Activated CD4-positive, alpha-beta T cell treated with anti-CD3 and anti-CD28 coated beads, Interleukin-2, amount 10 ng/mL, durations not matched to agents 24 days and 14 days (primary cell): ENCODE data around the gene PCDH18. TPM values are rescaled to one million over a fixed set of nuclear protein-coding genes. Genes with fewer than 3 reads are reported as not detected.
"Not testable (repeated sequence)": the region's sequence is repeated elsewhere in the genome, so short reads cannot be mapped to it uniquely, and the experiment has no call there.

ENCODE experiments used
- DNase-seq: peaks from one replicate; pipeline ENCODE4 v3.0.0; 2022
- H3K27ac Mint-ChIP-seq: one replicate; pipeline ENCODE4 v1.8.0; 2022; ENCODE audit warnings: mild to moderate bottlenecking, mixed read lengths
- H3K27me3 Mint-ChIP-seq: one replicate; pipeline ENCODE4 v1.8.0; 2022; ENCODE audit warnings: mixed read lengths
- H3K36me3 Mint-ChIP-seq: one replicate; pipeline ENCODE4 v1.8.0; 2022; ENCODE audit warnings: low read depth, mild to moderate bottlenecking, mixed read lengths
- H3K4me1 Mint-ChIP-seq: one replicate; pipeline ENCODE4 v1.8.0; 2021; ENCODE audit warnings: mixed read lengths
- H3K4me3 Mint-ChIP-seq: one replicate; pipeline ENCODE4 v1.8.0; 2022; ENCODE audit warnings: mild to moderate bottlenecking, moderate library complexity, mixed read lengths
- H3K9me3 Mint-ChIP-seq: one replicate; pipeline ENCODE4 v1.8.0; 2021; ENCODE audit warnings: mixed read lengths
- intact Hi-C: fragments of 100-400 bp; cut with micrococcal nuclease; formaldehyde crosslinking; loops from one replicate; pipeline ENCODE4 v1.15.1; 2023
- total RNA-seq: library from RNA; stranded (reverse); gene quantifications from 2 replicates; pipeline ENCODE4 v1.2.3, GENCODE V29; 2022

The PCDH18 gene
- total RNA-seq, 1 donor from 2014 or later, result not detected

- no peaks in the 10 kb centered on the region for H3K4me1 Mint-ChIP-seq
- no peak overlapping the region for H3K27ac Mint-ChIP-seq
- intact Hi-C loops, result no loop called here
- no peaks in the 10 kb centered on the region for H3K27me3 Mint-ChIP-seq
- no peak for DNase-seq
- no peaks in the 10 kb centered on the region for H3K9me3 Mint-ChIP-seq
- H3K36me3 Mint-ChIP-seq, result no peaks in the 10 kb centered on the region
- H3K4me3 Mint-ChIP-seq, result no peak overlapping the region
These were observed 12.9 kb downstream of the PCDH18 start for GRCh38 chr4:137519406-137519805.

GRCh38 chr4:137517323-137517722 is 15.0 kb downstream of the PCDH18 start:
- H3K27me3 Mint-ChIP-seq, H3K36me3 Mint-ChIP-seq, H3K27ac Mint-ChIP-seq, intact Hi-C loops, H3K4me3 Mint-ChIP-seq, DNase-seq, H3K9me3 Mint-ChIP-seq, H3K4me1 Mint-ChIP-seq: not testable (repeated sequence)

GRCh38 chr4:137514406-137515111 is 17.7 kb downstream of the PCDH18 start:
- no peaks in the 10 kb centered on the region for H3K36me3 Mint-ChIP-seq
- no peaks in the 10 kb centered on the region for H3K4me1 Mint-ChIP-seq
- no peak overlapping the region for H3K4me3 Mint-ChIP-seq
- H3K27me3 Mint-ChIP-seq, result no peaks in the 10 kb centered on the region
- DNase-seq, result no peak
- H3K27ac Mint-ChIP-seq, result no peak overlapping the region
- intact Hi-C loops, result no loop called here
- no peaks in the 10 kb centered on the region for H3K9me3 Mint-ChIP-seq

GRCh38 chr4:137510557-137511265 is 21.6 kb downstream of the PCDH18 start:
- intact Hi-C loops, result no loop called here
- Mint-ChIP-seq H3K4me1 (no peaks in the 10 kb centered on the region), H3K4me3 (no peak overlapping the region), H3K36me3 (no peaks in the 10 kb centered on the region), H3K27me3 (no peaks in the 10 kb centered on the region), H3K9me3 (no peaks in the 10 kb centered on the region), H3K27ac (no peak overlapping the region)
- no peak for DNase-seq

- Mint-ChIP-seq H3K4me3 (no peak overlapping the region), H3K9me3 (no peaks in the 10 kb centered on the region), H3K36me3 (no peaks in the 10 kb centered on the region), H3K4me1 (no peaks in the 10 kb centered on the region), H3K27ac (no peak overlapping the region), H3K27me3 (no peaks in the 10 kb centered on the region)
- no peak for DNase-seq
- intact Hi-C loops, result no loop called here
These were observed 22.4 kb downstream of the PCDH18 start for GRCh38 chr4:137509855-137510282.

GRCh38 chr4:137502339-137503129 is 29.8 kb downstream of the PCDH18 start:
- Mint-ChIP-seq H3K36me3 (no peaks in the 10 kb centered on the region), H3K9me3 (no peaks in the 10 kb centered on the region), H3K27me3 (no peaks in the 10 kb centered on the region), H3K27ac (no peak overlapping the region), H3K4me3 (no peak overlapping the region), H3K4me1 (no peaks in the 10 kb centered on the region)
- intact Hi-C loops, result no loop called here
- DNase-seq, result no peak

GRCh38 chr4:137496267-137496666 is 36.0 kb downstream of the PCDH18 start:
- DNase-seq, H3K36me3 Mint-ChIP-seq, H3K4me3 Mint-ChIP-seq, H3K4me1 Mint-ChIP-seq, H3K27me3 Mint-ChIP-seq, intact Hi-C loops, H3K9me3 Mint-ChIP-seq, H3K27ac Mint-ChIP-seq: not testable (repeated sequence)

- H3K4me1 Mint-ChIP-seq, result no peaks in the 10 kb centered on the region
- DNase-seq, result no peak
- no peak overlapping the region for H3K4me3 Mint-ChIP-seq
- H3K9me3 Mint-ChIP-seq, result peaks cover 3% of the 10 kb centered on the region
- no peaks in the 10 kb centered on the region for H3K36me3 Mint-ChIP-seq
- H3K27me3 Mint-ChIP-seq, result no peaks in the 10 kb centered on the region
- no peak overlapping the region for H3K27ac Mint-ChIP-seq
- intact Hi-C loops, result no loop called here
These were observed 36.7 kb downstream of the PCDH18 start for GRCh38 chr4:137495578-137495977.

- H3K27ac Mint-ChIP-seq, H3K36me3 Mint-ChIP-seq, H3K27me3 Mint-ChIP-seq, H3K4me1 Mint-ChIP-seq, H3K9me3 Mint-ChIP-seq, H3K4me3 Mint-ChIP-seq, DNase-seq, intact Hi-C loops: not testable (repeated sequence)
These were observed 48.9 kb downstream of the PCDH18 start for GRCh38 chr4:137483313-137483959.

- intact Hi-C loops, H3K4me1 Mint-ChIP-seq, H3K9me3 Mint-ChIP-seq, H3K27ac Mint-ChIP-seq, DNase-seq, H3K4me3 Mint-ChIP-seq, H3K36me3 Mint-ChIP-seq, H3K27me3 Mint-ChIP-seq: not testable (repeated sequence)
These were observed 52.6 kb downstream of the PCDH18 start for GRCh38 chr4:137479657-137480056.

- no peaks in the 10 kb centered on the region for H3K4me1 Mint-ChIP-seq
- intact Hi-C loops, result no loop called here
- no peak overlapping the region for H3K27ac Mint-ChIP-seq
- H3K27me3 Mint-ChIP-seq, result no peaks in the 10 kb centered on the region
- no peak overlapping the region for H3K4me3 Mint-ChIP-seq
- no peaks in the 10 kb centered on the region for H3K36me3 Mint-ChIP-seq
- H3K9me3 Mint-ChIP-seq, result no peaks in the 10 kb centered on the region
- no peak for DNase-seq
These were observed 55.9 kb downstream of the PCDH18 start for GRCh38 chr4:137476345-137476744.

GRCh38 chr4:137474711-137475301 is 57.5 kb downstream of the PCDH18 start:
- intact Hi-C loops, result no loop called here
- H3K4me3 Mint-ChIP-seq, result no peak overlapping the region
- H3K27ac Mint-ChIP-seq, result no peak overlapping the region
- H3K9me3 Mint-ChIP-seq, result no peaks in the 10 kb centered on the region
- no peaks in the 10 kb centered on the region for H3K36me3 Mint-ChIP-seq
- no peaks in the 10 kb centered on the region for H3K27me3 Mint-ChIP-seq
- no peak for DNase-seq
- H3K4me1 Mint-ChIP-seq, result no peaks in the 10 kb centered on the region

GRCh38 chr4:137471895-137472294 is 60.4 kb downstream of the PCDH18 start:
- Mint-ChIP-seq H3K27ac (no peak overlapping the region), H3K4me1 (no peaks in the 10 kb centered on the region), H3K36me3 (no peaks in the 10 kb centered on the region), H3K4me3 (no peak overlapping the region), H3K27me3 (no peaks in the 10 kb centered on the region), H3K9me3 (no peaks in the 10 kb centered on the region)
- intact Hi-C loops, result no loop called here
- DNase-seq, result no peak
